Measurements from ENCODE around the gene GSG1L. TPM values are rescaled to one million over a fixed set of nuclear protein-coding genes. Genes with fewer than 3 reads are reported as not detected.
A peak's percentile ranks its signal among the peaks of the same experiment; 100 is the strongest.

Gene GSG1L
- polyA plus RNA-seq, 1 donor (not counting 4 experiments of a cell fraction or from before 2014, with no cell fraction given): not detected

DNA sequence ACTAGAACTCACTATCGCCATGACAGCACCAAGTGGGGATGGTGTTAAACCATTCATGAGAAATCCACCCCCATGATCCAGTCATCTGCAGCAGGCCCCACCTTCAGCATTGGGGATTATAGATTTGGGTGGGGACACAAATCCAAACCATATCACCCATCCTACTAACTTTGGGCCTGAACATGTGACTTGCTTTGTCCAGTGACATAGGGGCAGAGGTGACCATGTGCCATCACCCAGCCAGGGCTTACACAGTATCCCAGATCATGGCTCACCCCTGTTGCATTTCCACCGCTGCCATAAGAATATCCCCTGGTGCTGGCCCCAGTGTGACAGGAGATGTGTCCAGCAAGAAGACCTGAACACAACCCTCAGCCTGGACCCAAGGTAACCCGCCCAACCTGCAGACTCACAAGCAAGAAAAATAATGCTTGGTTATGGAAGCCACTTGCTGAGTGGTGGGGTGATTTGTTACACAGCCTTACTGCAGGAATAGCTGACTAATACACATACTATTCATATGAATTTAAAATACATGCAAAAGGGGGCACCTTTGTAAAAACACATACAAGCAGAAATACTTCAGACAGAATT, 130.9 kb downstream of the GSG1L start:
- FAIRE-seq (no peak), DNase-seq (ENCODE audit: low read depth, low spot score) (no peak)
- Histone ChIP-seq H3K4me3 (ENCODE audit: control insufficient read depth in 2 of 3, extremely low read depth in 1 of 3, insufficient read depth in 2 of 3, low read depth in 1 of 3, low read length in 3 of 3) (no peak overlapping the region), H3K9me3 (ENCODE audit: control insufficient read depth, low read depth, low read length) (peaks cover 3% of the 10 kb centered on the region), H3K36me3 (ENCODE audit: control insufficient read depth in 2 of 2, extremely low read depth in 1 of 2, insufficient read depth in 2 of 2, low read length in 2 of 2) (no peaks in the 10 kb centered on the region), H3K79me2 (ENCODE audit: control insufficient read depth, insufficient read depth, low read length) (no peaks in the 10 kb centered on the region), H3K9me1 (ENCODE audit: control insufficient read depth, extremely low read depth, insufficient read depth, low read length) (no peaks in the 10 kb centered on the region), H2AFZ (ENCODE audit: control insufficient read depth, low read length) (no peak overlapping the region), H3K27ac (ENCODE audit: control insufficient read depth, insufficient read depth, low read length) (no peak overlapping the region), H3K4me2 (ENCODE audit: control insufficient read depth, extremely low read depth, insufficient read depth, low read depth, low read length) (no peak overlapping the region), H3K9ac (ENCODE audit: control insufficient read depth, extremely low read depth, insufficient read depth, low read length) (no peak overlapping the region), H4K20me1 (ENCODE audit: control insufficient read depth, extremely low read depth, insufficient read depth, low read length) (no peaks in the 10 kb centered on the region), H3K4me1 (ENCODE audit: control insufficient read depth, extremely low read depth, insufficient read depth, low read length) (no peaks in the 10 kb centered on the region), H3K27me3 (ENCODE audit: control insufficient read depth, extremely low read depth, insufficient read depth, low read length) (no peaks in the 10 kb centered on the region)
- dilution Hi-C loops (cut with MboI; ENCODE audit: extremely low pct_ligation_motif_present, low sequenced_read_pairs): no loop called here
- no peak for TF ChIP-seq CTCF (optimal IDR thresholded peaks at IDR 0.05 in 1 of 3, IDR thresholded peaks at IDR 0.05 in 1 of 3, conservative IDR thresholded peaks at IDR 0.05 in 1 of 3; ENCODE audit: extremely low read depth in 1 of 3, insufficient read depth in 2 of 3, low read length in 3 of 3)
- no peak for TF ChIP-seq EZH2 (IDR thresholded peaks at IDR 0.05; ENCODE audit: low read length)

DNA sequence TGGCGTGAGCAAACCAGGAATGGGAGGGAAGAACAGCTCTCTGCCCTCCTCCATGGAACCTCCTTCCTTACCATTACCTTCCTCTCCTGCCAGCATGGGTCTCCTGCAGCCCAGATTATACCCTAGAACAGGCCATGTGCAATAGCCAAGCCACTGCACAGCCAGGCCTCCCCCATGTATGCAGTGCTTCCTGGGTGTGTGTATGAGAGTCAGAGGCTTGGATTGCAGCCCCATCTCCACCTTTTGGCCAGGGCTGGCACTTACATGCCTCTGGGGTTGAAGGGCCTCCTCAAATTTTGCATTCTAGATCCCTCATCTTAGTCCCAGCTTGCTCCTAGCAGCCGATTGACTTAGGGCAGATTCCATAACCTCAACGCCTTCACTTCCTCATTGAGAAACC, 133.7 kb downstream of the GSG1L start:
- Histone ChIP-seq H3K27ac (ENCODE audit: control insufficient read depth, insufficient read depth, low read length) (no peak overlapping the region), H3K4me2 (ENCODE audit: control insufficient read depth, extremely low read depth, insufficient read depth, low read depth, low read length) (no peak overlapping the region), H3K79me2 (ENCODE audit: control insufficient read depth, insufficient read depth, low read length) (no peaks in the 10 kb centered on the region), H3K9me1 (ENCODE audit: control insufficient read depth, extremely low read depth, insufficient read depth, low read length) (no peaks in the 10 kb centered on the region), H3K4me3 (ENCODE audit: control insufficient read depth in 2 of 3, extremely low read depth in 1 of 3, insufficient read depth in 2 of 3, low read depth in 1 of 3, low read length in 3 of 3) (no peak overlapping the region), H2AFZ (ENCODE audit: control insufficient read depth, low read length) (no peak overlapping the region), H4K20me1 (ENCODE audit: control insufficient read depth, extremely low read depth, insufficient read depth, low read length) (no peaks in the 10 kb centered on the region), H3K9me3 (ENCODE audit: control insufficient read depth, low read depth, low read length) (peaks cover 2% of the 10 kb centered on the region), H3K9ac (ENCODE audit: control insufficient read depth, extremely low read depth, insufficient read depth, low read length) (no peak overlapping the region), H3K27me3 (ENCODE audit: control insufficient read depth, extremely low read depth, insufficient read depth, low read length) (no peaks in the 10 kb centered on the region), H3K4me1 (ENCODE audit: control insufficient read depth, extremely low read depth, insufficient read depth, low read length) (no peaks in the 10 kb centered on the region), H3K36me3 (ENCODE audit: control insufficient read depth in 2 of 2, extremely low read depth in 1 of 2, insufficient read depth in 2 of 2, low read length in 2 of 2) (no peaks in the 10 kb centered on the region)
- dilution Hi-C loops (cut with MboI; ENCODE audit: extremely low pct_ligation_motif_present, low sequenced_read_pairs): no loop called here
- DNase-seq (ENCODE audit: low read depth, low spot score): no peak
- TF ChIP-seq EZH2 (IDR thresholded peaks at IDR 0.05; ENCODE audit: low read length) (no peak), CTCF (optimal IDR thresholded peaks at IDR 0.05 in 1 of 3, IDR thresholded peaks at IDR 0.05 in 1 of 3, conservative IDR thresholded peaks at IDR 0.05 in 1 of 3; ENCODE audit: extremely low read depth in 1 of 3, insufficient read depth in 2 of 3, low read length in 3 of 3) (peak in 1 of 3 experiments; percentile 23)
- FAIRE-seq: no peak

Data from keratinocyte (primary cell).